HCT116 (cell line): ENCODE results near the gene ABHD4. TPM values are rescaled to one million over a fixed set of nuclear protein-coding genes. Genes with fewer than 3 reads are reported as not detected.

Experiments used
- ATAC-seq: fragments of 200-7000 bp; cut with Tn5 transposase; 2 replicates; pipeline ENCODE4 v1.9.1; 2020; ENCODE audit warnings: mild to moderate bottlenecking, moderate library complexity
- BruUV-seq: library from RNA; stranded (reverse); fragments of 400-500 nt; replicated peaks from 2 replicates; lab custom pipeline; 2021; lab: Mats Ljungman, UMichigan
- CTCF ChIA-PET: fragments of 300-600 bp; sonication (Branson Sonifier 250); formaldehyde crosslinking; loops from one replicate; lab custom pipeline; 2021; ENCODE audit warnings: antibody characterized with exemption; lab: Charles Lee
- POLR2A ChIA-PET: fragments of 300-600, 350-600 bp; sonication (Branson Sonifier 250); formaldehyde crosslinking; loops from one replicate; lab custom pipeline; 2021; ENCODE audit warnings: antibody characterized with exemption; lab: Charles Lee
- RAD21 ChIA-PET, 2 experiments: fragments of 300-600 bp; sonication (Branson Sonifier 250); formaldehyde crosslinking; loops; one replicate each; lab custom pipeline; 2023; ENCODE audit warnings: low total read pairs in 2 of 2; ENCODE audit not compliant: uncharacterized antibody in 2 of 2, unreplicated experiment in 2 of 2, low non-redundant PET in 1 of 2; lab: Charles Lee
- DNase-seq: peaks from one replicate; pipeline ENCODE4 v3.0.0-alpha.2; 2010; ENCODE audit warnings: low read depth, low spot score
- H2AFZ ChIP-seq: fragments of 200-600 bp; shearing (Covaris generic), sonication (generic); 2 replicates; pipeline ENCODE4 v1.6.1; 2017; ENCODE audit warnings: low read depth, mixed run types, mixed read lengths, antibody characterized with exemption, low read length; ENCODE audit not compliant: poor library complexity, severe bottlenecking
- H3K27ac ChIP-seq: 2 replicates; pipeline ENCODE4 v1.5.1; 2012; ENCODE audit warnings: low read depth, low read length
- H3K27me3 ChIP-seq: fragments of 200-600 bp; sonication (generic); 2 replicates; pipeline ENCODE4 v1.6.1; 2016; ENCODE audit warnings: mixed run types, low read length, mixed read lengths; ENCODE audit not compliant: insufficient read depth
- H3K36me3 ChIP-seq, 2 experiments: fragments of 200-500 bp in 1 of 2; fragments of 200-600 bp in 1 of 2; sonication (Bioruptor generic) in 1 of 2; sonication (generic) in 1 of 2; 2 replicates each; pipeline versions ENCODE4 v1.5.1 to v1.6.1; 2014 to 2016; ENCODE audit warnings: low read length in 2 of 2, inconsistent platforms in 1 of 2, mixed read lengths in 1 of 2, mixed run types in 1 of 2; ENCODE audit not compliant: insufficient read depth in 2 of 2, control insufficient read depth in 1 of 2
- H3K4me1 ChIP-seq, 2 experiments: fragments of 200-600 bp in 1 of 2; sonication (generic) in 1 of 2; 2 replicates each; pipeline versions ENCODE4 v1.5.1 to v1.6.1; 2012 to 2017; ENCODE audit warnings: low read length in 2 of 2, inconsistent platforms in 1 of 2, mild to moderate bottlenecking in 1 of 2, mixed read lengths in 1 of 2, mixed run types in 1 of 2, moderate library complexity in 1 of 2; ENCODE audit not compliant: insufficient read depth in 2 of 2, control insufficient read depth in 1 of 2
- H3K4me2 ChIP-seq: fragments of 200-600 bp; sonication (generic); 2 replicates; pipeline ENCODE4 v1.6.1; 2017; ENCODE audit warnings: mixed run types, low read length, mixed read lengths
- H3K4me3 ChIP-seq, 2 experiments: fragments of 200-600 bp in 1 of 2; sonication (generic) in 1 of 2; replicated peaks in 1 of 2; 2 replicates each; pipeline ENCODE4 v1.5.1; 2011 to 2016; ENCODE audit warnings: low read length in 2 of 2, control low read depth in 1 of 2, low read depth in 1 of 2, mild to moderate bottlenecking in 1 of 2, mixed read lengths in 1 of 2, mixed run types in 1 of 2
- H3K79me2 ChIP-seq: fragments of 200-600 bp; sonication (generic); 2 replicates; pipeline ENCODE4 v1.6.1; 2017; ENCODE audit warnings: mild to moderate bottlenecking, mixed run types, low read length, moderate library complexity, mixed read lengths; ENCODE audit not compliant: insufficient read depth
- H3K9ac ChIP-seq: fragments of 200-600 bp; sonication (generic); 2 replicates; pipeline ENCODE4 v1.6.1; 2016; ENCODE audit warnings: low read length, mixed read lengths
- H3K9me2 ChIP-seq: fragments of 200-600 bp; sonication (generic), shearing (Covaris generic); 2 replicates; pipeline ENCODE4 v1.6.1; 2017; ENCODE audit warnings: mixed run types, mild to moderate bottlenecking, moderate library complexity; ENCODE audit not compliant: insufficient read depth
- H3K9me3 ChIP-seq, 2 experiments: fragments of 200-500 bp in 1 of 2; fragments of 200-600 bp in 1 of 2; sonication (Bioruptor generic) in 1 of 2; sonication (generic) in 1 of 2; 2 replicates each; pipeline ENCODE4 v1.6.1; 2014 to 2017; ENCODE audit warnings: low read length in 2 of 2, mixed read lengths in 2 of 2, inconsistent platforms in 1 of 2, low read depth in 1 of 2, mild to moderate bottlenecking in 1 of 2, mixed run types in 1 of 2, moderate library complexity in 1 of 2; ENCODE audit not compliant: control insufficient read depth in 1 of 2, insufficient read depth in 1 of 2
- H4K20me1 ChIP-seq: fragments of 200-600 bp; sonication (generic), shearing (Covaris generic); 2 replicates; pipeline ENCODE4 v1.6.1; 2017; ENCODE audit warnings: mixed run types, mild to moderate bottlenecking, moderate library complexity; ENCODE audit not compliant: insufficient read depth
- CBX3 ChIP-seq: IDR thresholded peaks from 2 replicates; pipeline ENCODE4 v1.6.1; 2012; ENCODE audit warnings: low read depth
- CEBPB ChIP-seq: IDR thresholded peaks from 2 replicates; pipeline ENCODE4 v1.6.1; 2012; ENCODE audit warnings: low read depth
- ELF1 ChIP-seq: IDR thresholded peaks from 2 replicates; pipeline ENCODE4 v1.6.1; 2012; ENCODE audit warnings: low read depth, borderline replicate concordance
- EZH2 ChIP-seq: fragments of 200-600 bp; sonication (generic); IDR thresholded peaks from 2 replicates; pipeline ENCODE4 v1.6.1; 2017; ENCODE audit warnings: antibody characterized with exemption, mixed run types
- FOSL1 ChIP-seq: IDR thresholded peaks from 2 replicates; pipeline ENCODE4 v1.6.1; 2012; ENCODE audit warnings: low read depth
- JUND ChIP-seq: IDR thresholded peaks from 2 replicates; pipeline ENCODE4 v1.6.1; 2012
- MAX ChIP-seq: IDR thresholded peaks from 2 replicates; pipeline ENCODE4 v1.6.1; 2012
- POLR2AphosphoS5 ChIP-seq: IDR thresholded peaks from 2 replicates; pipeline ENCODE4 v1.6.1; 2011; ENCODE audit warnings: mild to moderate bottlenecking, low read depth, low read length, moderate library complexity
- RAD21 ChIP-seq: IDR thresholded peaks from 2 replicates; pipeline ENCODE4 v1.6.1; 2012; ENCODE audit warnings: low read depth, mild to moderate bottlenecking
- REST ChIP-seq: IDR thresholded peaks from 2 replicates; pipeline ENCODE4 v1.6.1; 2012; ENCODE audit warnings: low read depth
- SIN3A ChIP-seq: IDR thresholded peaks from 2 replicates; pipeline ENCODE4 v1.6.1; 2012; ENCODE audit warnings: low read depth
- SRF ChIP-seq: IDR thresholded peaks from 2 replicates; pipeline ENCODE4 v1.6.1; 2012; ENCODE audit warnings: low read depth
- ZBTB33 ChIP-seq: IDR thresholded peaks from 2 replicates; pipeline ENCODE4 v1.6.1; 2011; ENCODE audit warnings: mild to moderate bottlenecking, low read length, moderate library complexity; ENCODE audit not compliant: insufficient replicate concordance; ENCODE audit errors: extremely low read depth
- ZFX ChIP-seq: fragments of 450-650 bp; IDR thresholded peaks from 2 replicates; pipeline ENCODE4 v1.6.1; 2017
- ZNF274 ChIP-seq: fragments of 200-500 bp; sonication (Bioruptor generic); IDR thresholded peaks from 2 replicates; pipeline ENCODE4 v1.6.1; 2014; ENCODE audit warnings: mild to moderate bottlenecking, low read depth, low read length, inconsistent platforms
- intact Hi-C: fragments of 100-400 bp; cut with micrococcal nuclease; formaldehyde crosslinking; loops from 2 replicates; pipeline ENCODE4 v1.10.0; 2022
- total RNA-seq: library from RNA; stranded (reverse); gene quantifications from one replicate; pipeline ENCODE4 v1.2.1, GENCODE V29; 2021; ENCODE audit not compliant: unreplicated experiment
- TF ChIP-seq, protein P1 (sequence below): IDR thresholded peaks from 2 replicates; pipeline ENCODE4 v1.6.1; 2012

Gene ABHD4
- total RNA-seq, 1 experiment from 2014 or later, result 9.4 TPM

DNA sequence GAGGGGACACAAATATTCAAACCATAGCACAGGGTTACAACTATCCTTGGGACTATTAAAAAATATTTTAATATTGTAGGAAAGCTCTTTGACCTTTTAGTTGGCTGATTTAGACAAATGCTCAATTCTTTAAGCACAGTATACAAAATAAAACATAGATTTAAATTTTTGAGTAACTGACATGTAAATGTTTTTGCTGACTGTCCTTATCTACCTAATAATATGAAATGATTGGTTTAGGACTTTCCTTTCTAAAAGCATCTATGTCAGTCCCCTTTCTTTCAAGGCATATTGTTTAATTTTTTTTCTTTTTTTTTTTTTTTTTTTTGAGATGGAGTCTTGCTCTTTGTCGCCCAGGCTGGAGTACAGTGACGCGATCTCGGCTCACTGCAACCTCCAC, 62.6 kb downstream of the ABHD4 start:
- H3K4me3 ChIP-seq, result no peak overlapping the region
- H3K27me3 ChIP-seq, result no peaks in the 10 kb centered on the region
- RAD21 ChIA-PET, result no interaction called here
- no peaks in the 10 kb centered on the region for H3K9me2 ChIP-seq
- DNase-seq (no peak), ATAC-seq (no peak)
- POLR2A ChIA-PET, result no interaction called here
- H2AFZ ChIP-seq, result no peak overlapping the region
- no peak overlapping the region for H3K27ac ChIP-seq
- TF ChIP-seq JUND (no peak), ZBTB33 (no peak), REST (no peak), POLR2AphosphoS5 (no peak), ZFX (no peak), SRF (no peak), CEBPB (no peak), CBX3 (no peak), EZH2 (no peak), ZNF274 (no peak), FOSL1 (no peak), ELF1 (no peak), RAD21 (no peak), MAX (no peak), SIN3A (no peak)
- TF ChIP-seq, protein P1, sequence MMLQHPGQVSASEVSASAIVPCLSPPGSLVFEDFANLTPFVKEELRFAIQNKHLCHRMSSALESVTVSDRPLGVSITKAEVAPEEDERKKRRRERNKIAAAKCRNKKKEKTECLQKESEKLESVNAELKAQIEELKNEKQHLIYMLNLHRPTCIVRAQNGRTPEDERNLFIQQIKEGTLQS, result no peak
- intact Hi-C loops, result no loop called here
- no peaks in the 10 kb centered on the region for H3K9me3 ChIP-seq
- BruUV-seq, result no TSS peak
- no peaks in the 10 kb centered on the region for H3K36me3 ChIP-seq
- CTCF ChIA-PET, result interaction anchor here (0.6 to 1.2 kb wide), 2 partner anchors 10 to 79 kb away, joined by 3 to 4 read pairs; no protein-coding TSS in a partner anchor
- H3K9ac ChIP-seq, result no peak overlapping the region
- H3K4me1 ChIP-seq, result no peaks in the 10 kb centered on the region
- no peaks in the 10 kb centered on the region for H3K79me2 ChIP-seq
- H3K4me2 ChIP-seq, result no peak overlapping the region
- no peaks in the 10 kb centered on the region for H4K20me1 ChIP-seq
